Measurements from ENCODE around the gene IGFALS. TPM values are rescaled to one million over a fixed set of nuclear protein-coding genes. Genes with fewer than 3 reads are reported as not detected.

The IGFALS gene
- total and polyA plus RNA-seq, 2 of the 4 experiments (the other 2 are of a cell fraction): not detected

DNA sequence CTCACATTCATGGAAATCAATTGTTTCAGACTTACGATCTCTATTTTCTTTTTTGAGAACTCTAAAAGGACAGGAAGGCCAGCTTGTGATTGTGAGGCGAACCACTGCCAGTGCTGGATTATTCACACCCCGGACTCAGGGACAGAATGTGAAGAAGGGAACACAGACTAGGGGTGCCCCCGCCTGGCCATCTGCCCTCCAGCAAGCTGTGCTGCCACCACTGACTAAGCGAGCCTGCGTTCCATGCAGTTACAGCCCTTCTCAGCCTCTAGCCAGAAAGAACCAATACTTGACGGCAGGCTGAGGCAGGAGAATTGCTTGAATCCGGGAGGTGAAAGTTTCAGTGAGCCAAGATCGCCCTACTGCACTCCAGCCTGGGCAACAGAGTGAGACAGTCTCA, 30.3 kb upstream of the IGFALS start:
- TF ChIP-seq RAD21 (IDR thresholded peaks at IDR 0.05; ENCODE audit: low read length) (peak; percentile 43), MAZ (IDR thresholded peaks at IDR 0.05; ENCODE audit: borderline replicate concordance, low read depth, low read length) (no peak), BHLHE40 (IDR thresholded peaks at IDR 0.05; ENCODE audit: low read depth, low read length) (no peak), RFX5 (IDR thresholded peaks at IDR 0.05; ENCODE audit: low read depth, low read length) (no peak), SMC3 (IDR thresholded peaks at IDR 0.05; ENCODE audit: low read depth, low read length) (no peak; the same call in 1 of the 2 replicates)
- TF ChIP-seq, protein P1, sequence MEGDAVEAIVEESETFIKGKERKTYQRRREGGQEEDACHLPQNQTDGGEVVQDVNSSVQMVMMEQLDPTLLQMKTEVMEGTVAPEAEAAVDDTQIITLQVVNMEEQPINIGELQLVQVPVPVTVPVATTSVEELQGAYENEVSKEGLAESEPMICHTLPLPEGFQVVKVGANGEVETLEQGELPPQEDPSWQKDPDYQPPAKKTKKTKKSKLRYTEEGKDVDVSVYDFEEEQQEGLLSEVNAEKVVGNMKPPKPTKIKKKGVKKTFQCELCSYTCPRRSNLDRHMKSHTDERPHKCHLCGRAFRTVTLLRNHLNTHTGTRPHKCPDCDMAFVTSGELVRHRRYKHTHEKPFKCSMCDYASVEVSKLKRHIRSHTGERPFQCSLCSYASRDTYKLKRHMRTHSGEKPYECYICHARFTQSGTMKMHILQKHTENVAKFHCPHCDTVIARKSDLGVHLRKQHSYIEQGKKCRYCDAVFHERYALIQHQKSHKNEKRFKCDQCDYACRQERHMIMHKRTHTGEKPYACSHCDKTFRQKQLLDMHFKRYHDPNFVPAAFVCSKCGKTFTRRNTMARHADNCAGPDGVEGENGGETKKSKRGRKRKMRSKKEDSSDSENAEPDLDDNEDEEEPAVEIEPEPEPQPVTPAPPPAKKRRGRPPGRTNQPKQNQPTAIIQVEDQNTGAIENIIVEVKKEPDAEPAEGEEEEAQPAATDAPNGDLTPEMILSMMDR (conservative IDR thresholded peaks at IDR 0.05; ENCODE audit: low read depth, low read length): peak; percentile 41
- TF ChIP-seq, protein P2, sequence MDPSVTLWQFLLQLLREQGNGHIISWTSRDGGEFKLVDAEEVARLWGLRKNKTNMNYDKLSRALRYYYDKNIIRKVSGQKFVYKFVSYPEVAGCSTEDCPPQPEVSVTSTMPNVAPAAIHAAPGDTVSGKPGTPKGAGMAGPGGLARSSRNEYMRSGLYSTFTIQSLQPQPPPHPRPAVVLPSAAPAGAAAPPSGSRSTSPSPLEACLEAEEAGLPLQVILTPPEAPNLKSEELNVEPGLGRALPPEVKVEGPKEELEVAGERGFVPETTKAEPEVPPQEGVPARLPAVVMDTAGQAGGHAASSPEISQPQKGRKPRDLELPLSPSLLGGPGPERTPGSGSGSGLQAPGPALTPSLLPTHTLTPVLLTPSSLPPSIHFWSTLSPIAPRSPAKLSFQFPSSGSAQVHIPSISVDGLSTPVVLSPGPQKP (IDR thresholded peaks at IDR 0.05; ENCODE audit: borderline replicate concordance, low read depth, low read length): no peak
- TF ChIP-seq, protein P3, sequence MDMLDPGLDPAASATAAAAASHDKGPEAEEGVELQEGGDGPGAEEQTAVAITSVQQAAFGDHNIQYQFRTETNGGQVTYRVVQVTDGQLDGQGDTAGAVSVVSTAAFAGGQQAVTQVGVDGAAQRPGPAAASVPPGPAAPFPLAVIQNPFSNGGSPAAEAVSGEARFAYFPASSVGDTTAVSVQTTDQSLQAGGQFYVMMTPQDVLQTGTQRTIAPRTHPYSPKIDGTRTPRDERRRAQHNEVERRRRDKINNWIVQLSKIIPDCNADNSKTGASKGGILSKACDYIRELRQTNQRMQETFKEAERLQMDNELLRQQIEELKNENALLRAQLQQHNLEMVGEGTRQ (IDR thresholded peaks at IDR 0.05; ENCODE audit: low read depth, low read length): no peak
- no peak overlapping the region for H2BK15ac ChIP-seq (ENCODE audit: low read depth, low read length)
- no peak overlapping the region for H4K5ac ChIP-seq (ENCODE audit: low read depth, low read length)
- no peak overlapping the region for H3K9ac ChIP-seq (ENCODE audit: low read depth, low read length)
- no peaks in the 10 kb centered on the region for H3K27me3 ChIP-seq (ENCODE audit: control insufficient read depth, insufficient read depth, low read length)
- peaks cover 7% of the 10 kb centered on the region; the same call in 1 of the 2 replicates for H4K20me1 ChIP-seq (ENCODE audit: insufficient read depth, low read length)
- H3K4me1 ChIP-seq (ENCODE audit: control insufficient read depth, insufficient read depth, low read length): peaks cover 4% of the 10 kb centered on the region; the same call in 1 of the 2 replicates
- WGBS, 2 experiments (ENCODE audit: extremely low coverage in 2 of 2, insufficient read length in 1 of 2): 62% methylated on average over 2 of the region's 9 CpGs; no CpG with 5 or more reads in 1 of the 2 experiments
- H2BK120ac ChIP-seq (ENCODE audit: low read depth, low read length): no peak overlapping the region
- no peak overlapping the region for H2AK5ac ChIP-seq (ENCODE audit: low read depth, low read length)
- DNase-seq (peak; percentile 59), ATAC-seq (ENCODE audit: low read depth) (no peak)
- no peak overlapping the region for H3K27ac ChIP-seq (ENCODE audit: insufficient read depth, low read length)
- peaks cover 8% of the 10 kb centered on the region for H3K36me3 ChIP-seq (ENCODE audit: control insufficient read depth, insufficient read depth, low read length)
- BruUV-seq (replicated peaks): no TSS peak
- no peak overlapping the region for H3K4ac ChIP-seq (ENCODE audit: low read depth, low read length)
- intact Hi-C loops (cut with micrococcal nuclease): no loop called here
- H2BK5ac ChIP-seq (ENCODE audit: low read depth, low read length, poor library complexity, severe bottlenecking): no peak overlapping the region
- no peak overlapping the region for H4K91ac ChIP-seq (ENCODE audit: insufficient read depth, low read depth, low read length)
- POLR2A ChIA-PET (ENCODE audit: unreplicated experiment): no interaction called here
- no peak overlapping the region for H4K8ac ChIP-seq (ENCODE audit: low read depth in 2 of 2, low read length in 2 of 2)
- H2AFZ ChIP-seq (replicated peaks; ENCODE audit: low read length, poor library complexity): no peak overlapping the region
- H3K4me2 ChIP-seq (ENCODE audit: low read depth, low read length): no peak overlapping the region
- H3K9me1 ChIP-seq (ENCODE audit: insufficient read depth, low read length): peaks cover under 1% of the 10 kb centered on the region
- H2BK20ac ChIP-seq (ENCODE audit: low read depth, low read length): no peak overlapping the region
- no peaks in the 10 kb centered on the region for H3K9me3 ChIP-seq (ENCODE audit: control insufficient read depth, insufficient read depth, low read length)
- in situ Hi-C loops (cut with MboI; ENCODE audit: low sequenced_read_pairs): no loop called here
- dilution Hi-C loops (cut with HindIII; ENCODE audit: low sequenced_read_pairs, unreplicated experiment): no loop called here
- CTCF ChIA-PET: interaction anchor here (0.6 to 1.1 kb wide), 4 partner anchors 25 to 845 kb away, joined by 3 to 5 read pairs (median 4); partner anchors contain the start of genes NUBP2 and SPSB3
- no peak overlapping the region for H2AK9ac ChIP-seq (replicated peaks; ENCODE audit: low read depth, low read length, poor library complexity)
- no peak overlapping the region for H3K56ac ChIP-seq (ENCODE audit: extremely low read depth, insufficient read depth, low read length)
- H3K14ac ChIP-seq (replicated peaks; ENCODE audit: low read depth, low read length): no peak overlapping the region
- no peak overlapping the region for H3K23ac ChIP-seq (ENCODE audit: low read depth, low read length)
- H3K4me3 ChIP-seq (ENCODE audit: insufficient read depth, low read depth, low read length): no peak overlapping the region
- no peak overlapping the region for H3K18ac ChIP-seq (ENCODE audit: low read depth, low read length)
- peaks cover 10 to 47% of the 10 kb centered on the region in 2 experiments for H3K79me1 ChIP-seq (ENCODE audit: low read depth in 1 of 2, low read length in 2 of 2)
